GM18858 (cell line): ENCODE data around the gene ATP1B3.
A peak's percentile ranks its signal among the peaks of the same experiment; 100 is the strongest.
"Not testable (repeated sequence)": the region's sequence is repeated elsewhere in the genome, so short reads cannot be mapped to it uniquely, and the experiment has no call there.

ENCODE experiments used
- ATAC-seq: cut with Tn5 transposase; IDR thresholded peaks from one replicate; pipeline ENCODE4 v1.9.1; 2021; ENCODE audit not compliant: unreplicated experiment

Gene ATP1B3

DNA sequence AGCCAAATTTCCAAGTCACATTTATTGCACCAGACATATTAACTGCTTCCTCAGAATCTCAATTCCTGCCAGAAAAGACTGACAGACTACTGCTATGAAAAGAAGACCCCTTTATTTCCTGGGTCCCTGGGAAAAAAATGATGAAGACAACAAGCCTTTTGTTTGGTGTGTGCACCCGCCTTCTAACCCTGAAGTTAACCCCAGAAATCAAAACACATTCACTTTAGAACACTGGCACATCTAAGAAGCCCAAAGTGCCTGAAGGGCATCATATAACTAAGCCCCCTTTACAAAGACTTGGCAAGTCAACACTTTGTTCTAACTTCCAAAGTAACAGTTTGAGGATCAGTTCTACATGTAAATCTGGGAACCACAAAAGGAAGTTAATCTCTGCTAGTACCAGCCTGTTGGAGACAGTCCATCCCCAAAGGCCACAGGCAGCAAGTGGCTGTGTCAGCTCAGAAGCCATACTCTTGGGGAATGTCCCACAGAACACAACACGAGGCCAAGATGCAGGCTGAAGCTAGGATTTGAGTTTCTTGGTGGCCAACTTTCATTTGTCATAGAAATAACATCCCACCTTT is 16.3 kb upstream of the ATP1B3 start:
- no peak for ATAC-seq

GRCh38 chr3:141860766-141861513 is 15.5 kb upstream of the ATP1B3 start:
- no peak for ATAC-seq

GRCh38 chr3:141862279-141862816 is 14.1 kb upstream of the ATP1B3 start:
- no peak for ATAC-seq

DNA sequence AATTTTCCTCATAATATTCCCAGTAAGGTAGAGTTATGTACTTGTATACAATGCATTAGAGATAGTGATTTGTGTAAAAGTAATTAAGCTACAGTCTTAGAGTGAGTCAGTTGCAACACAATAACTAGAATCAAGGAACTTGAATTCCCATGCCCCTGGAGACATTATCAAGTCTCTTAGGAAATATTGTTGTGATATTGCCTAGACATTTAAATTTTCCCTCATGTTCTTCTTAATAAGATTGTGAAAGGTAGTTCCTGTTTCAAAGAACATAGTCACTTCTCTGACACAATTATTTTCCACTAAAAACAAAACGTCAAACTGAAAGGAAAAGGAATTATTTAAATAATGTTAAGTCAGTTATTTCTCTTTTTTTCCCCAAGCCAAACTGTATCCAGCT is 13.0 kb upstream of the ATP1B3 start:
- ATAC-seq: no peak

GRCh38 chr3:141864281-141864970 is 12.0 kb upstream of the ATP1B3 start:
- ATAC-seq: no peak

- ATAC-seq: no peak
These were observed 11.3 kb upstream of the ATP1B3 start for GRCh38 chr3:141865101-141865500.

- ATAC-seq: no peak
These were observed 6.3 kb upstream of the ATP1B3 start for GRCh38 chr3:141870091-141870687.

- ATAC-seq: peak; percentile 29
These were observed 1.0 kb upstream of the ATP1B3 start for GRCh38 chr3:141875374-141875892.

DNA sequence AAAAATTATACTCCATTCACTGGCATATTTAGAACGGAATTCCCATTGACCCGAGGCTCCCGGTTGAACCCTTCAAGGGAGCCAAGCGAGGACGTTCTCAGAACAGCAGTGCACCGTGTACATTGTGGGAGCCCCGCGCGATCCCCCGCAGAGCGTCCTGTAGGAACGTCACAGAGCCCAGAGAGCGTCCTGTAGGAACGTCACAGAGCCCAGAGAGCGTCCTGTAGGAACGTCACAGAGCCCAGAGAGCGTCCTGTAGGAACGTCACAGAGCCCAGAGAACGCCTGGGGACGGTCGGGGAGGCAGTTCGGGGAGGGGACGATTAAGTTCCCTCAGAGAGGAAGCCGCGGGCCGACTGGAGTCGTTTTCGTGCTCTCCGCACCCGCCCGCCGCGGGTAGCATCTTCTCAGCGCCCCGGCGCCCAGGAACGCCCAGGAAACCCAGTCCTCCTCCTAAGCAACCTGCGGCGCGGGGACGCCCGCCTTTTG is 506 bp upstream of the ATP1B3 start:
- peak; percentile 23 for ATAC-seq

GRCh38 chr3:141876891-141877621 is 613 bp downstream of the ATP1B3 start:
- ATAC-seq: peak; percentile 14

- ATAC-seq: no peak
These were observed 1.5 kb downstream of the ATP1B3 start for GRCh38 chr3:141877911-141878310.

DNA sequence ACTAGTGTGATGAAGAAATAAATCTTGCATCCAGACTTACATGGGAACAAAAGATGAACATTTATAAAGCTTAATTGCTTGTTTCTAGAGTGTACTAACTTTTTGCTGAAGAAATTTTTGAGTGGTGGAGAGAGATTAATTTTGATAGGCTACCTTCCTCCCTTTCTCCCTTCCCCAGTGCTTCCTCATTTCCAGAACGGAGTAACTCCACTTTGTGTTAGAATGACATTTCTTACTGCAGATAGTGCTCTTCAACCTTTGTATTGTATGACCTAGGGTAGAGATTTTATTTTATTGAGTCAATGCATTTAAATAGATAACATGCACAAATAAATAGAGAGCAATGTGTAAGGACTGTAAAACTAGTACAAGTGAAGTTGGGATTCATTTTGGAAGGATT is 1.9 kb downstream of the ATP1B3 start:
- ATAC-seq: no peak

DNA sequence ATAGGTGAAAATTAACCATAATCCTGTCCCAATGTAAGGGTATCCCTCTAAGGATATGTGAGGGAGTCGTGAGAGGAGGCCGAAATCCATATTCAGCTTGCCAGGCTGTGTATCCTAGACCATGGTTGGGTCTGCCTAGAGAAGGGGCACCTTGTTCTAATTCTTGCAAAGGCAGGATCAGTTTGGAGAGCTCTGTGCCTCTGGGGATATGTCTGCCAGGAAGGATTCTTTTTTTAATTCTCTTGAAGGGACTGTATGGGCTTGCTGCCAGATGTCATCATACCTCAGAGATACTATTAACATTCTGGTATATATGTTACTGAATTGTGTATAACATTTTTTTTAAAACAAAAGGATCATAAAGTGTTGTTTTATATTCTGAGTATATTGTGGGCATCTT is 2.4 kb downstream of the ATP1B3 start:
- ATAC-seq: no peak

- no peak for ATAC-seq
These were observed 5.3 kb downstream of the ATP1B3 start for GRCh38 chr3:141881702-141882101.

- ATAC-seq: no peak
These were observed 10.6 kb downstream of the ATP1B3 start for GRCh38 chr3:141887051-141887450.

DNA sequence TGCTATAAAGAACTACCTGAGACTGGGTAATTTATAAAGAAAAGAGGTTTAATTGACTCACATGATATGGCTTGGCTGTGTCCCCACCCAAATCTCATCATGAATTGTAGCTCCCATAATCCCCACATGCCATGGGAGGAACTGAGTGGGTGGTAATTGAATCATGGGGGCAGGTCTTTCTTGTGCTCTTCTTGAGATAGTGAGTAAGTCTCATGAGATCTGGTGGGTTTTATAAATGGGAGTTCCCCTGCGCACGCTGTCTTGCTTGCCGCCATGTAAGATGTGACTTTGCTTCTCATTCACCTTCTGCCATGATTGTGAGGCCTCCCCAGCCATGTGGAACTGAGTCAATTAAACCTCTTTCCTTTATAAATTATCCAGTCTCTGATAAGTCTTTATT is 12.1 kb downstream of the ATP1B3 start:
- ATAC-seq: not testable (repeated sequence)

DNA sequence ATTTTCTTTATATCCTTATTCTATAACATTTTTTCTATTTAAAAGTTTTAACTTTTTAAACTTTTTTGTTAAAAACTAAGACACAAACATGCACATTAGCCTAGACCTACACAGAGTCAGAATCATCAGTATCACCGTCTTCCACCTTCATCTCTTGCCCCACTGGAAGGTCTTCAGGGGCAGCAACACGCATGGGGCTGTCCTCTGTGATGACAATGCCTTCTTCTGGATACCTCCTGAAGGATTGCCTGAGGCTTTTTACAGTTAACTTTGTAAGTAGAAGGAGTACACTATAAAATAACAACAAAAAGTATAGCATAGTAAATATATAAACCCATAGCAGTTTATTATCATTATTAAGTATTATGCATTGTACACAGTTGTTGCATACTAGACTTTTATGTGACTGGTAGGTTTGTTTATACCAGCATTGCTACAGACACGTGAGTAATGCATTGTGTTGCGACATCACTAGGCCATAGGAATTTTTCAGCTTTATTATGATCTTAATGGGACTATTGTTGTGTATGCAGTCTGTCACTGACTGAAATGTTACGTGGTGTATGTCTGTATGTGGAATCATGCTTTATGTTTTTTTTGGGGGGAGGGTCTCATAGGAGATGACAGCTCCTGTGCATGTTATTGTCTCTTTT is 18.2 kb downstream of the ATP1B3 start:
- ATAC-seq: no peak

DNA sequence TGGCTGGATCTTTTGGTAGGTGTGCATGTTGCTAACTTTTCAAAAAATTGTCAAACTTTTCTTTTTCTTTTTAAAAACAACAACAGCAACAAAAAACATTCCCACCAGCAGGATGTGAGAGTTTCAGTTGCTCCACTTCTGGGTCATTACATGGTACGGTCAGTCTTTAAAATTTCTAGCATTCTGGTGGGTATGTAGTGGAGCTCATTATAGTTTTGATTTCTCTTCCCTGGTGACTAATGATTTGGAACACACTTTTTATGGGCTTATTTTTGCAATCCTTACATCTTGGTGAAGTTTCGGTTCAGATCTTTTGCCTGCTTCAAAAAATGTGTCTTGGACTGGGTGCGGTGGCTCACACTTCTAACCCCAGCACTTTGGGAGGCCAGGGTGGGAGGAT is 19.3 kb downstream of the ATP1B3 start:
- ATAC-seq: no peak

DNA sequence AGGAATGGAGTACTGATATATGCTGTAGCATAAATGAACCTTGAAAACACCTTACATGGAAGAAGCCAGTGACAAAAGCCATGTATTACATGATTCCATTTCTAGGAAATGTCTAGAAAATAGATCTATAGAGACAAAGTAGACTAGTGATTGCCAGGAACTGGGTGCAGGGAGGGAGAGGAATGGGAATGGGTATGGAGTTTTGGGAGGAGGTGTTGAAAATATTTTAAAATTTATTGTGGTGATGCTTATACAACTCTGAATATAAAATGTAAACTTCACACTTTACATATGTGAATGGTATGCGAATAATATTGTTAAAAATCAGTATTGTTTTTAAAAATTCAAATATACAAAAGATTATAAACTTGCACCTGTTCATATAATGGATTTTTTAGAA is 22.5 kb downstream of the ATP1B3 start:
- no peak for ATAC-seq

DNA sequence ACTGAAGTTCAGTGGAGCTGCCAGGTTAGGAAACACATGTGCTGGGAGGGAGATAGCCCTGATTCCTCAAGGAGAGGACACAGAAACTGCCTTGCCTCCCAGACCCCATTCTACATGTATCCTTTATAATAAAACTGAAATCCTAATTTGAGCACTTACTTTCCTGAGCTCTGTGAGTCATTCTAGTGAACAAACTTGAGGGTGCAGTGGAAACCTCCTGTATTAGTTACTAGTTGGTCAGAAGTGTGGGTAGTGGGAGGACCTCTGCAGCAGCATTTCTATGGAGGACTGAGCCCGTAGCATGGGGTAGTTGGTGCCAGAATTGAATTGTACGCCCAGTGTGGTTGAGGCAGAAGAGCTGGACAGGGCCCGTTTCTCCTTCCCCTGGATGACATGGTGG is 23.9 kb downstream of the ATP1B3 start:
- ATAC-seq: no peak
